Chondrocyte (in vitro differentiated cells): Measurements from ENCODE around the gene LCNL1. TPM values are rescaled to one million over a fixed set of nuclear protein-coding genes. Genes with fewer than 3 reads are reported as not detected.

ENCODE experiments used
- DNase-seq: peaks from one replicate; pipeline ENCODE4 v3.0.0; 2021; ENCODE audit warnings: mixed read lengths, low spot score
- H3K27ac Mint-ChIP-seq: one replicate; pipeline ENCODE4 v1.8.0; 2021; ENCODE audit warnings: mild to moderate bottlenecking, moderate library complexity, mixed read lengths; ENCODE audit not compliant: unreplicated experiment
- H3K27me3 Mint-ChIP-seq: 2 replicates; pipeline ENCODE4 v1.8.0; 2021; ENCODE audit warnings: low read depth, mixed read lengths
- H3K36me3 Mint-ChIP-seq: 2 replicates; pipeline ENCODE4 v1.8.0; 2021; ENCODE audit warnings: low read depth, mixed read lengths
- H3K4me1 Mint-ChIP-seq: 2 replicates; pipeline ENCODE4 v1.8.0; 2021; ENCODE audit warnings: low read depth, mild to moderate bottlenecking, mixed read lengths
- H3K4me3 Mint-ChIP-seq: one replicate; pipeline ENCODE4 v1.8.0; 2021; ENCODE audit warnings: mild to moderate bottlenecking, moderate library complexity, mixed read lengths; ENCODE audit not compliant: unreplicated experiment
- H3K9me3 Mint-ChIP-seq: 2 replicates; pipeline ENCODE4 v1.8.0; 2021; ENCODE audit warnings: low read depth, mixed read lengths
- CTCF ChIP-seq: fragments of 200-600 bp; sonication (generic); IDR thresholded peaks from 2 replicates; pipeline ENCODE4 v1.5.0; 2021; ENCODE audit warnings: antibody characterized with exemption, mild to moderate bottlenecking, moderate library complexity
- total RNA-seq: library from RNA; stranded (reverse); gene quantifications from 3 replicates; pipeline ENCODE4 v1.2.1, GENCODE V29; 2021

LCNL1 gene
- total RNA-seq, 1 donor from 2014 or later = 5.2 TPM

GRCh38 chr9:137007108-137007815 is 24.5 kb downstream of the LCNL1 start:
- no peaks in the 10 kb centered on the region for H3K27me3 Mint-ChIP-seq
- H3K4me3 Mint-ChIP-seq = no peak overlapping the region
- no peak overlapping the region for H3K27ac Mint-ChIP-seq
- H3K36me3 Mint-ChIP-seq = peaks cover 4% of the 10 kb centered on the region
- no peaks in the 10 kb centered on the region for H3K4me1 Mint-ChIP-seq
- no peak for DNase-seq
- no peak for TF ChIP-seq CTCF
- peaks cover 4% of the 10 kb centered on the region for H3K9me3 Mint-ChIP-seq

- no peak for TF ChIP-seq CTCF
- Mint-ChIP-seq H3K4me1 (no peaks in the 10 kb centered on the region), H3K4me3 (no peak overlapping the region), H3K36me3 (peaks cover 6% of the 10 kb centered on the region), H3K27me3 (no peaks in the 10 kb centered on the region), H3K9me3 (peaks cover 4% of the 10 kb centered on the region), H3K27ac (no peak overlapping the region)
- no peak for DNase-seq
Observed at GRCh38 chr9:137007816-137008270, 25.1 kb downstream of the LCNL1 start.

GRCh38 chr9:137008312-137008711 is 25.5 kb downstream of the LCNL1 start:
- no peak overlapping the region for H3K4me3 Mint-ChIP-seq

GRCh38 chr9:137009217-137009616 is 26.4 kb downstream of the LCNL1 start:
- peaks cover 4% of the 10 kb centered on the region for H3K9me3 Mint-ChIP-seq
- no peak overlapping the region for H3K27ac Mint-ChIP-seq
- peaks cover 6% of the 10 kb centered on the region for H3K36me3 Mint-ChIP-seq
- no peak for DNase-seq
- H3K27me3 Mint-ChIP-seq = no peaks in the 10 kb centered on the region
- no peak overlapping the region for H3K4me3 Mint-ChIP-seq
- no peaks in the 10 kb centered on the region for H3K4me1 Mint-ChIP-seq
- TF ChIP-seq CTCF = no peak

More at GRCh38 chr9:137008312-137008711, 25.5 kb downstream of the LCNL1 start:
- peaks cover 4% of the 10 kb centered on the region for H3K9me3 Mint-ChIP-seq
- DNase-seq = no peak
- H3K36me3 Mint-ChIP-seq = peaks cover 6% of the 10 kb centered on the region
- no peaks in the 10 kb centered on the region for H3K27me3 Mint-ChIP-seq
- no peaks in the 10 kb centered on the region for H3K4me1 Mint-ChIP-seq
- H3K27ac Mint-ChIP-seq = no peak overlapping the region
- TF ChIP-seq CTCF = no peak

- Mint-ChIP-seq H3K27ac (no peak overlapping the region), H3K27me3 (no peaks in the 10 kb centered on the region)
- no peak for DNase-seq
Observed at GRCh38 chr9:137009938-137010732, 27.3 kb downstream of the LCNL1 start.

More at GRCh38 chr9:137009938-137010732, 27.3 kb downstream of the LCNL1 start:
- Mint-ChIP-seq H3K4me3 (no peak overlapping the region), H3K4me1 (no peaks in the 10 kb centered on the region), H3K9me3 (no peaks in the 10 kb centered on the region), H3K36me3 (peaks cover 6% of the 10 kb centered on the region)
- no peak for TF ChIP-seq CTCF
